Body of pancreas (tissue), 4 donors: ENCODE measurements around the gene ACACA. TPM values are rescaled to one million over a fixed set of nuclear protein-coding genes. Genes with fewer than 3 reads are reported as not detected.

Source experiments
- ATAC-seq: fragments of 150-250 bp; one replicate; pipeline ENCODE4 v1.9.1; 2016
- DNase-seq, 4 donors: peaks; one replicate each; pipeline ENCODE4 v3.0.0-alpha.2; 2019
- H3K27ac ChIP-seq, 4 donors: fragments of 200-600 bp; sonication (generic); 1 replicate in 3 of 4; 2 replicates in 1 of 4; pipeline versions ENCODE4 v1.5.1 to v1.6.1; 2016 to 2019; ENCODE audit warnings: mild to moderate bottlenecking in 1 of 4, mixed read lengths in 1 of 4, moderate library complexity in 1 of 4
- H3K27me3 ChIP-seq, 2 donors: fragments of 200-600 bp; sonication (generic); one replicate each; pipeline ENCODE4 v1.6.0; 2016; ENCODE audit warnings: mild to moderate bottlenecking in 1 of 2
- H3K36me3 ChIP-seq, 2 donors: fragments of 200-600 bp; sonication (generic); replicated peaks in 1 of 2; 2 replicates each; pipeline ENCODE4 v1.5.1; 2016; ENCODE audit warnings: low read depth in 2 of 2; ENCODE audit not compliant: insufficient read depth in 1 of 2
- H3K4me1 ChIP-seq: fragments of 200-600 bp; sonication (generic); one replicate; pipeline ENCODE4 v1.6.0; 2016
- H3K4me3 ChIP-seq, 2 donors: fragments of 200-600 bp; sonication (generic); 1 replicate in 1 of 2; 2 replicates in 1 of 2; pipeline ENCODE4 v1.5.1; 2016 to 2019
- H3K9me3 ChIP-seq, 3 donors: fragments of 200-600 bp; sonication (generic); 1 replicate in 2 of 3; 2 replicates in 1 of 3; pipeline ENCODE4 v1.5.1; 2016
- CTCF ChIP-seq, 7 experiments: fragments of 450-650 bp in 4 of 7; fragments of 200-600 bp in 3 of 7; sonication (generic) in 3 of 7; IDR thresholded peaks; one replicate each; pipeline ENCODE4 v1.5.1; 2016 to 2019; ENCODE audit warnings: antibody characterized with exemption in 7 of 7
- POLR2A ChIP-seq, 3 donors: fragments of 450-650 bp; IDR thresholded peaks; one replicate each; pipeline ENCODE4 v1.6.1; 2016; ENCODE audit warnings: antibody characterized with exemption in 3 of 3, mild to moderate bottlenecking in 2 of 3
- WGBS, 2 donors: methylation state at CpG; one replicate each; pipeline ENCODE4 v1.1.5; 2017; 5-methylcytosine and 5-hydroxymethylcytosine counted together
- intact Hi-C: fragments of 100-400 bp; cut with DNase I; formaldehyde crosslinking; loops from one replicate; pipeline ENCODE4 v1.15.1; 2023
- total RNA-seq, 2 donors: library from RNA; depleted of rRNA; stranded (reverse); fragments of >200 nt; gene quantifications; one replicate each; pipeline ENCODE4 v1.1.0, GENCODE V29; 2016

The ACACA gene
- total RNA-seq, 2 donors from 2014 or later, result 9.1 to 49.1 TPM

GRCh38 chr17:37234106-37234505 lies 172.5 kb downstream of the ACACA start:
- no peaks in the 10 kb centered on the region for H3K27me3 ChIP-seq
- H3K4me1 ChIP-seq, result no peaks in the 10 kb centered on the region
- WGBS, 2 donors, result 80 to 93% methylated on average over 1 of the region's 1 CpG
- TF ChIP-seq POLR2A (IDR thresholded peaks at IDR 0.05) (no peak), CTCF (IDR thresholded peaks at IDR 0.05) (no peak)
- intact Hi-C loops, result no loop called here
- no peaks in the 10 kb centered on the region for H3K9me3 ChIP-seq
- H3K4me3 ChIP-seq, result no peak overlapping the region
- ATAC-seq (no peak), DNase-seq (no peak)
- no peak overlapping the region for H3K27ac ChIP-seq
- H3K36me3 ChIP-seq, result peaks cover 2 to 6% of the 10 kb centered on the region in 2 donors

GRCh38 chr17:37233036-37233435 lies 173.6 kb downstream of the ACACA start:
- DNase-seq, result no peak
- WGBS, 2 donors, result 93 to 94% methylated on average over 11 of the region's 11 CpGs
- intact Hi-C loops, result no loop called here

GRCh38 chr17:37231887-37232286 lies 174.7 kb downstream of the ACACA start:
- DNase-seq (no peak), ATAC-seq (no peak)
- no peak for TF ChIP-seq POLR2A (IDR thresholded peaks at IDR 0.05)
- no peak for TF ChIP-seq CTCF (IDR thresholded peaks at IDR 0.05)
- no peaks in the 10 kb centered on the region for H3K4me1 ChIP-seq
- 70 to 88% methylated on average over 2 of the region's 2 CpGs for WGBS, 2 donors
- no peak overlapping the region for H3K27ac ChIP-seq
- intact Hi-C loops, result no loop called here
- H3K27me3 ChIP-seq, result no peaks in the 10 kb centered on the region
- peaks cover 2 to 6% of the 10 kb centered on the region in 2 donors for H3K36me3 ChIP-seq
- H3K4me3 ChIP-seq, result no peak overlapping the region
- H3K9me3 ChIP-seq, result no peaks in the 10 kb centered on the region

More at GRCh38 chr17:37233036-37233435, 173.6 kb downstream of the ACACA start:
- no peaks in the 10 kb centered on the region for H3K9me3 ChIP-seq
- H3K36me3 ChIP-seq, result peaks cover 2 to 6% of the 10 kb centered on the region in 2 donors
- H3K27ac ChIP-seq, result no peak overlapping the region
- no peak for ATAC-seq
- TF ChIP-seq CTCF (IDR thresholded peaks at IDR 0.05) (no peak), POLR2A (IDR thresholded peaks at IDR 0.05) (no peak)
- H3K27me3 ChIP-seq, result no peaks in the 10 kb centered on the region
- no peaks in the 10 kb centered on the region for H3K4me1 ChIP-seq
- H3K4me3 ChIP-seq, result no peak overlapping the region

GRCh38 chr17:37230633-37231032 lies 176.0 kb downstream of the ACACA start:
- TF ChIP-seq POLR2A (IDR thresholded peaks at IDR 0.05), result no peak
- TF ChIP-seq CTCF (IDR thresholded peaks at IDR 0.05), result no peak
- Histone ChIP-seq H3K4me3 (no peak overlapping the region), H3K4me1 (no peaks in the 10 kb centered on the region), H3K36me3 (peaks cover 4 to 6% of the 10 kb centered on the region in 2 donors), H3K27me3 (no peaks in the 10 kb centered on the region), H3K9me3 (no peaks in the 10 kb centered on the region), H3K27ac (no peak overlapping the region)
- ATAC-seq, result no peak
- no peak for DNase-seq
- intact Hi-C loops, result no loop called here
- WGBS, 2 donors, result 95 to 100% methylated on average over 1 of the region's 1 CpG

GRCh38 chr17:37225465-37225864 lies 181.2 kb downstream of the ACACA start:
- intact Hi-C loops, result no loop called here
- 70 to 77% methylated on average over 4 of the region's 4 CpGs for WGBS, 2 donors
- Histone ChIP-seq H3K4me1 (no peaks in the 10 kb centered on the region), H3K36me3 (peaks cover 0 to 7% of the 10 kb centered on the region in 2 donors), H3K27ac (no peak overlapping the region), H3K9me3 (no peaks in the 10 kb centered on the region), H3K4me3 (no peak overlapping the region), H3K27me3 (no peaks in the 10 kb centered on the region)
- ATAC-seq (no peak), DNase-seq (no peak)
- TF ChIP-seq CTCF (IDR thresholded peaks at IDR 0.05) (no peak), POLR2A (IDR thresholded peaks at IDR 0.05) (no peak)
